Parathyroid adenoma (tissue), 2 donors: ENCODE results near the gene ADAM12.

Experiments
- H2AFZ ChIP-seq: fragments of 300-600 bp; sonication (generic); one replicate; pipeline ENCODE4 v1.7.0; 2017; ENCODE audit warnings: antibody characterized with exemption, mild to moderate bottlenecking
- H3K27ac ChIP-seq: fragments of 300-600 bp; sonication (generic); one replicate; pipeline ENCODE4 v1.7.0; 2017
- H3K27me3 ChIP-seq: fragments of 300-600 bp; sonication (generic); one replicate; pipeline ENCODE4 v1.7.0; 2017; ENCODE audit warnings: low read length; ENCODE audit not compliant: control insufficient read depth, insufficient read depth
- H3K36me3 ChIP-seq: fragments of 300-600 bp; sonication (generic); one replicate; pipeline ENCODE4 v1.7.0; 2017; ENCODE audit warnings: low read length; ENCODE audit not compliant: control insufficient read depth, insufficient read depth
- H3K4me1 ChIP-seq: fragments of 300-600 bp; sonication (generic); one replicate; pipeline ENCODE4 v1.7.0; 2017; ENCODE audit warnings: control low read depth
- H3K4me2 ChIP-seq: fragments of 300-600 bp; sonication (generic); one replicate; pipeline ENCODE4 v1.7.0; 2017; ENCODE audit warnings: low read length
- H3K4me3 ChIP-seq: fragments of 300-600 bp; sonication (generic); one replicate; pipeline ENCODE4 v1.7.0; 2017; ENCODE audit warnings: low read depth, low read length
- H3K79me2 ChIP-seq: fragments of 300-600 bp; sonication (generic); one replicate; pipeline ENCODE4 v1.7.0; 2017; ENCODE audit warnings: control low read depth
- H3K9ac ChIP-seq: fragments of 300-600 bp; sonication (generic); one replicate; pipeline ENCODE4 v1.7.0; 2017; ENCODE audit warnings: mild to moderate bottlenecking
- H3K9me3 ChIP-seq: fragments of 300-600 bp; sonication (generic); one replicate; pipeline ENCODE4 v1.7.0; 2017; ENCODE audit warnings: low read length; ENCODE audit not compliant: control insufficient read depth
- CTCF ChIP-seq: fragments of 300-600 bp; sonication (generic); IDR thresholded peaks from one replicate; pipeline ENCODE4 v1.7.0; 2017; ENCODE audit warnings: antibody characterized with exemption, mild to moderate bottlenecking
- donor health status: primary hyperparathyroidism.

ADAM12 gene

DNA sequence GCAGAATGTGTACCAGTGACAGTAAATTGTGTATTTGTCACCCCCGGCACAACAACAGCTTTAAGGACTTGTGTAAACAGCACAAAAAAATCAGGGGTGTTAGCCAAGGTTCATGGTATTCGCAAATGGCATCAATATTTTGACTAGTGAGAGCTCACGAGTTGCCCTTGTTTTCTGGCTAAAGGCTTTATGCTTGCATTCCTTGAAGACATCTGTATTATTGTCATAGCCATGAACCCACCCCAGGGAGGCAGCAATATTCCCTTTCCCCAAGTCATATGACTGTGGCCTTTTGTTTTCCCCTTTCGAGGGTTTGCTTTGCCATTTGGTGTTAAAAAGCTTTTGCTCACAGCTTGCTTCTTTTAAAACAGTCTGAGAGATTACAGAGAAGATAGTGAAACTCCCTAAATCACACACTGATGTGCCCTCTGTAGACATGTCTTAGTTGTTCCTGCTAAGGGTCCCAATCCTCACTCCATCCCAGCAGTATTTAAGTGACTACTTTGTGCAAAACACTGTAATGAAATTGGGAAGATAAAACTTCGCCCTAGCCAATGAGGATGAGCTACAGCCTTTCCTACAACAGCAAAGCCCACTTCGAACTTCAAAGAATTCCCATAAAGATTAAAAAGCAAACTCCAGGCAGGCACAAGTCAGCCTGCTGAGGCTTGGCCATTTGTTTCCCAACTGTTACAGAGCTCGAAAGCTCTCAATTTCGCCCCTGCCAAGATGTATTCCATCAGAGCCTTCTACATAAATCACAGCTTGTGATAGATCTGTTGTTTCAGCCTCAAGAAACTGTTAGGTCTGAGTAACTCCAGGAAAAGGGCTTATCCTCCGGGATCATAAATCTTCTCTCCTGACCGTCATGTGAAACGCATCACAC lies 172.3 kb downstream of the ADAM12 start:
- no peak overlapping the region for H3K4me3 ChIP-seq
- no peak overlapping the region for H3K9ac ChIP-seq
- no peaks in the 10 kb centered on the region for H3K9me3 ChIP-seq
- H2AFZ ChIP-seq: no peak overlapping the region
- H3K27me3 ChIP-seq: no peaks in the 10 kb centered on the region
- H3K4me1 ChIP-seq: no peaks in the 10 kb centered on the region
- H3K36me3 ChIP-seq: no peaks in the 10 kb centered on the region
- TF ChIP-seq CTCF: no peak
- H3K4me2 ChIP-seq: no peak overlapping the region
- no peak overlapping the region for H3K27ac ChIP-seq
- no peaks in the 10 kb centered on the region for H3K79me2 ChIP-seq

- H2AFZ ChIP-seq: no peak overlapping the region
- H3K27me3 ChIP-seq: no peaks in the 10 kb centered on the region
- H3K9me3 ChIP-seq: no peaks in the 10 kb centered on the region
- no peak overlapping the region for H3K9ac ChIP-seq
- no peaks in the 10 kb centered on the region for H3K36me3 ChIP-seq
- TF ChIP-seq CTCF: no peak
- no peak overlapping the region for H3K27ac ChIP-seq
- no peaks in the 10 kb centered on the region for H3K79me2 ChIP-seq
- H3K4me3 ChIP-seq: no peak overlapping the region
- H3K4me1 ChIP-seq: no peaks in the 10 kb centered on the region
- H3K4me2 ChIP-seq: no peak overlapping the region
Measured at GRCh38 chr10:126214679-126215078, 173.6 kb downstream of the ADAM12 start.

- no peak overlapping the region for H3K27ac ChIP-seq
- TF ChIP-seq CTCF: no peak
- H3K4me3 ChIP-seq: no peak overlapping the region
Measured at GRCh38 chr10:126214021-126214420, 174.3 kb downstream of the ADAM12 start.

GRCh38 chr10:126212738-126213137 lies 175.5 kb downstream of the ADAM12 start:
- no peak overlapping the region for H3K27ac ChIP-seq
- H2AFZ ChIP-seq: no peak overlapping the region
- no peaks in the 10 kb centered on the region for H3K36me3 ChIP-seq
- H3K4me1 ChIP-seq: no peaks in the 10 kb centered on the region
- H3K9me3 ChIP-seq: no peaks in the 10 kb centered on the region
- no peaks in the 10 kb centered on the region for H3K79me2 ChIP-seq
- no peak overlapping the region for H3K4me2 ChIP-seq
- no peak overlapping the region for H3K9ac ChIP-seq
- no peaks in the 10 kb centered on the region for H3K27me3 ChIP-seq
- no peak for TF ChIP-seq CTCF
- H3K4me3 ChIP-seq: no peak overlapping the region

More at GRCh38 chr10:126214021-126214420, 174.3 kb downstream of the ADAM12 start:
- Histone ChIP-seq H2AFZ (no peak overlapping the region), H3K36me3 (no peaks in the 10 kb centered on the region), H3K9ac (no peak overlapping the region), H3K79me2 (no peaks in the 10 kb centered on the region), H3K9me3 (no peaks in the 10 kb centered on the region), H3K27me3 (no peaks in the 10 kb centered on the region), H3K4me2 (no peak overlapping the region), H3K4me1 (no peaks in the 10 kb centered on the region)
